GM12878 (cell line): ENCODE results near the gene HMGN3. TPM values are rescaled to one million over a fixed set of nuclear protein-coding genes. Genes with fewer than 3 reads are reported as not detected.

ENCODE experiments used
- ATAC-seq: fragments of 200-7000 bp; cut with Tn5 transposase; 3 replicates; pipeline ENCODE4 v1.9.1; 2020; ENCODE audit warnings: mild to moderate bottlenecking, moderate library complexity
- BruUV-seq: library from RNA; stranded (reverse); fragments of 400-500 nt; replicated peaks from 2 replicates; lab custom pipeline; 2021; lab: Mats Ljungman, UMichigan
- CTCF ChIA-PET: fragments of 300-600 bp; sonication (Branson Sonifier 250); formaldehyde crosslinking; extraction: SDS; loops from one replicate; lab custom pipeline; 2021; ENCODE audit warnings: inconsistent platforms; lab: Yijun Ruan, JAX
- POLR2A ChIA-PET: fragments of 350-600 bp; formaldehyde crosslinking; extraction: SDS; loops from one replicate; lab custom pipeline; 2021; ENCODE audit warnings: inconsistent platforms; lab: Charles Lee
- RAD21 ChIA-PET: fragments of 300-600 bp; sonication (Branson Sonifier 250); formaldehyde crosslinking; loops from one replicate; lab custom pipeline; 2023; ENCODE audit warnings: antibody characterized with exemption; ENCODE audit not compliant: unreplicated experiment; lab: Charles Lee
- SMC1A ChIA-PET: fragments of 300-600 bp; sonication (Branson Sonifier 250); formaldehyde crosslinking; loops from one replicate; lab custom pipeline; 2023; ENCODE audit not compliant: unreplicated experiment, uncharacterized antibody; lab: Charles Lee
- DNase-seq: peaks from one replicate; pipeline ENCODE4 v3.0.0-alpha.2; 2011; ENCODE audit warnings: low read depth, low spot score
- FAIRE-seq: peaks from 3 replicates; lab custom pipeline; 2011; peaks lifted over from hg19 to GRCh38; lab: Jason Lieb, UNC
- H2AFZ ChIP-seq: 2 replicates; pipeline ENCODE4 v1.6.0; 2011; ENCODE audit warnings: low read depth, low read length, control low read depth; ENCODE audit not compliant: control insufficient read depth
- H3K27ac ChIP-seq: 2 replicates; pipeline ENCODE4 v1.5.1; 2011; ENCODE audit warnings: control low read depth; ENCODE audit not compliant: control insufficient read depth, insufficient read depth
- H3K27me3 ChIP-seq, 2 experiments: replicated peaks in 1 of 2; 2 replicates each; pipeline versions ENCODE4 v1.6.0 to v1.6.1; 2011; ENCODE audit warnings: low read length in 1 of 2; ENCODE audit not compliant: control insufficient read depth in 2 of 2, insufficient read depth in 2 of 2
- H3K36me3 ChIP-seq, 2 experiments: 2 replicates each; pipeline ENCODE4 v1.5.1; 2011; ENCODE audit warnings: low read length in 1 of 2; ENCODE audit not compliant: control insufficient read depth in 2 of 2, insufficient read depth in 2 of 2
- H3K4me1 ChIP-seq: 2 replicates; pipeline ENCODE4 v1.6.1; 2011; ENCODE audit warnings: mild to moderate bottlenecking, low read length, moderate library complexity, mixed read lengths; ENCODE audit not compliant: control insufficient read depth, insufficient read depth
- H3K4me2 ChIP-seq: 2 replicates; pipeline ENCODE4 v1.6.0; 2011; ENCODE audit warnings: control low read depth; ENCODE audit not compliant: control insufficient read depth, insufficient read depth
- H3K4me3 ChIP-seq: fragments of 200-600 bp; sonication (generic); 2 replicates; pipeline ENCODE4 v1.5.1; 2016
- H3K79me2 ChIP-seq: 2 replicates; pipeline ENCODE4 v1.6.0; 2011; ENCODE audit warnings: low read length; ENCODE audit not compliant: control insufficient read depth, insufficient read depth
- H3K9ac ChIP-seq: 2 replicates; pipeline ENCODE4 v1.8.0; 2011; ENCODE audit warnings: low read length, control low read depth, mixed read lengths; ENCODE audit not compliant: control insufficient read depth, insufficient read depth
- H3K9me3 ChIP-seq: replicated peaks from 3 replicates; pipeline ENCODE4 v1.5.1; 2011; ENCODE audit warnings: mild to moderate bottlenecking, low read length; ENCODE audit not compliant: control insufficient read depth, insufficient read depth
- H4K20me1 ChIP-seq: 2 replicates; pipeline ENCODE4 v1.6.0; 2011; ENCODE audit not compliant: control insufficient read depth, insufficient read depth
- FOXK2 ChIP-seq: fragments of 450-650 bp; IDR thresholded peaks from 2 replicates; pipeline ENCODE4 v1.6.1; 2017; ENCODE audit warnings: mild to moderate bottlenecking, moderate library complexity
- PAX5 ChIP-seq: IDR thresholded peaks from 2 replicates; pipeline ENCODE4 v1.6.1; 2011; ENCODE audit warnings: low read depth, low read length, borderline replicate concordance
- RBBP5 ChIP-seq: fragments of 200-600 bp; sonication (generic); conservative IDR thresholded peaks from 2 replicates; pipeline ENCODE4 v1.6.1; 2016
- SIX5 ChIP-seq: IDR thresholded peaks from 2 replicates; pipeline ENCODE4 v1.6.1; 2011; ENCODE audit warnings: mild to moderate bottlenecking, low read depth, low read length, moderate library complexity; ENCODE audit not compliant: severe bottlenecking
- SMAD5 ChIP-seq: IDR thresholded peaks from 2 replicates; pipeline ENCODE4 v1.6.1; 2016; ENCODE audit warnings: antibody characterized with exemption, low read depth
- TBL1XR1 ChIP-seq: IDR thresholded peaks from 2 replicates; pipeline ENCODE4 v1.6.1; 2012; ENCODE audit warnings: low read depth, low read length, improper control_type of control experiment
- ZNF24 ChIP-seq: fragments of 450-650 bp; IDR thresholded peaks from 2 replicates; pipeline ENCODE4 v1.6.1; 2017; ENCODE audit warnings: antibody characterized with exemption, mild to moderate bottlenecking
- WGBS: methylation state at CpG from one replicate; pipeline ENCODE4 v1.1.6; 2016; ENCODE audit warnings: low lambda C conversion rate; ENCODE audit not compliant: insufficient replicate concordance, insufficient coverage; ENCODE audit errors: missing lambda C conversion rate; 5-methylcytosine and 5-hydroxymethylcytosine counted together
- in situ Hi-C: fragments of 300-500 bp; cut with MboI; formaldehyde crosslinking; loops from 9 replicates; pipeline ENCODE4 v1.14.3; 2018; ENCODE audit warnings: mixed read lengths
- intact Hi-C: fragments of 100-400 bp; cut with micrococcal nuclease; formaldehyde crosslinking; loops from one replicate; pipeline ENCODE4 v1.14.2; 2022; ENCODE audit not compliant: unreplicated experiment
- polyA plus RNA-seq, 11 experiments: library from polyadenylated mRNA; depleted of rRNA in 4 of 11; unstranded in 6 of 11; stranded (reverse) in 5 of 11; fragments of >200 nt; fragmentation: Nextera tagmentation in 4 of 11; fragmentation: Illumina TruSeq in 1 of 11; extraction: Ambion mirVana in 4 of 11; extraction: Trizol in 1 of 11; gene quantifications; 1 replicate in 1 of 11; 2 replicates in 10 of 11; pipeline versions ENCODE4 v1.2.1 to v1.2.3, GENCODE V29; 2011 to 2016; ENCODE audit warnings: inconsistent platforms in 2 of 11, missing spikeins in 2 of 11, low read depth in 1 of 11
- total RNA-seq, 4 experiments: library from RNA; depleted of rRNA in 3 of 4; stranded (reverse); fragments of >200 nt in 3 of 4; fragmentation: Illumina TruSeq in 1 of 4; extraction: Trizol in 1 of 4; gene quantifications; 2 replicates each; pipeline versions ENCODE4 v1.2.1 to v1.2.3, GENCODE V29; 2013 to 2021
- TF ChIP-seq, protein P1 (sequence below): IDR thresholded peaks from 2 replicates; pipeline ENCODE4 v1.6.1; 2012; ENCODE audit warnings: low read length, inconsistent platforms
- TF ChIP-seq, protein P2 (sequence below): fragments of 150-350 bp; IDR thresholded peaks from 2 replicates; pipeline ENCODE4 v1.6.1; 2014; ENCODE audit warnings: mild to moderate bottlenecking, low read depth, low read length
- TF ChIP-seq, protein P3 (sequence below): IDR thresholded peaks from 2 replicates; pipeline ENCODE4 v1.6.1; 2011; ENCODE audit warnings: mild to moderate bottlenecking, low read depth, low read length, moderate library complexity; ENCODE audit not compliant: insufficient replicate concordance
- TF ChIP-seq, protein P4 (sequence below): IDR thresholded peaks from 2 replicates; pipeline ENCODE4 v1.6.1; 2011; ENCODE audit warnings: borderline replicate concordance, low read depth, mild to moderate bottlenecking, moderate library complexity, mixed read lengths, low read length; ENCODE audit not compliant: insufficient read depth; ENCODE audit errors: extremely low read length
- TF ChIP-seq, protein P5 (sequence below): fragments of 450-650 bp; IDR thresholded peaks from 2 replicates; pipeline ENCODE4 v1.6.1; 2017; ENCODE audit warnings: mild to moderate bottlenecking

The HMGN3 gene
- total and polyA plus RNA-seq, 10 of the 15 experiments (the other 5 are each of a cell fraction or from before 2014, with no cell fraction given) = 115 to 496 (median 262) TPM

DNA sequence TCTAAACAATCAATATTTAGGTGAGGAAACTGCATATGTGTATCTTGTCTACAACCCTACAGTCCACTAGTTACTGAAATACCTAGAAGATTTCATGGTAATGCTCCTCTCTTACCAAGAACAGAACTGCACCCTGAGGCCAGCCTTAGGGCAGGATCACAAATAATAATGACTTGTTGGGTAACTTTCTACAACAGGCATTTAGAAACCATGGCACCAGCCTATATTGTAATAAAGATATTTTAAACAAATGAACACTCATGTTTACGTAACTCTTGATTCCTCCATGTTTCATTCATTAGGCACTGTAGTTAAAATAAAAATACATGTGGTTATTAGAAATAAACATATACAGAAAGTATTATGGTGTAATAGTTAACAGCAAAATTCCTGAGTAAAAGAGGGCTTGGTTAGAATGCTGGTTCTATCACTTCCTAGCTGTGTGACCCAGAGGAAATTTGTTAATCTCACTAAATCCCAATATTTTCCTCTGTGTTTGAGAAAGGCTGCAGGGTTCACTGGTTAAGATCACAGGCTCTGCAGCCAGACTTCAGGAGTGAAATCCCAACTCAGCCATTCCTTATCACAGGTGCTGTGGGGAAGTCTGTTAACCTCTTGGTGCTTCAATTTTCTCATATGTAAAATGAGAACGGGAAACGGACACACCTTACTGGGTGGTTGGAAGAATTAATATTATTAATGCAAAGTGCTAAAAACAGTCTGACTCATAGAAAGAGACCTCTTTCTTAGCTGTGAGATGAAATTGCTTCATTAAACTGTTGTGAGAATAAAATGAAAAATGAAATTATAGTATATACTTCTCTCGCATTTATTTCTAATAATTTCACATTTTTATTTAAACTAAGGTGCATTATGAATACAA lies 8.5 kb downstream of the HMGN3 start (continued):
- TF ChIP-seq SIX5 (no peak), SMAD5 (no peak), RBBP5 (no peak), FOXK2 (no peak), TBL1XR1 (no peak)

DNA sequence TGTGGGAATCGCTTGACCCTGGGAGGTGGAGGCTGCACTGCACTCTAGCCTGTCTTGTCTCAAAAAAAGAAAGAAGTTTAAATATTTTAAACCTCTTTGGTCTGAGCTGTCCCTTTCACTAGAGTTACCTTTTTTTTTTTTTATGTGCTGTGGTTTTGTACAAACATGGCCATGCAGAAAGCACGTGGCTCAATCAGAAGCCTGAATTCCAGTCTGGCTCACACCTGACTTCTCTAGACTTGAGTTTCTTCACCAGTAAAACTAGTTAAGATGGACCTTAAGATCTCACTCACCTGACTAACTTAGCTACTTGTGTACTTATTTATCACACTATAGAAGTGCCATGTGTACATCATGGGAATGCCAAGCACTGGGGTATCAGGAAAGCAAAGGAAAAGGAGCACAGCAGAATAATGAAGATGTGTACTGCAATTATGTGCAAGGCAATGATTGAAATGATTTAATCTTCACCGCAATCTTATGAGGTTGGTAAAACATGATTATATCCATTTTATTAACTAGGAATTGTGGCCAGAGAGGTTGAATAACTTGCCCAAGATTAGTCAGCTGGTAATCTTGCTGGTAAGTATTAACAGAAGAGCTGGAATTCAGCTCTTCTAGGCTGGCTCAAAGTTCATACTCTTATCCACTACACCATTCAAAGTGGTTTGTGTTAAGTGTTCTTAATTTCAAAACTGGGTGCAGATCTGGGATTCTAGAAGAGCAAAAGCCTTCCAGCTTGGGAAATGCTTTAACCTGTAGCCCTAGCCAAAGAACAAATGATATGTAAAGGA lies 10.7 kb downstream of the HMGN3 start:
- Histone ChIP-seq H3K27ac (no peak overlapping the region), H2AFZ (no peak overlapping the region), H3K9ac (no peak overlapping the region), H3K36me3 (no peaks in the 10 kb centered on the region), H3K9me3 (peaks cover 3% of the 10 kb centered on the region; the same call in 2 of the 3 replicates), H3K79me2 (peaks cover 39% of the 10 kb centered on the region), H3K4me1 (no peaks in the 10 kb centered on the region), H4K20me1 (no peaks in the 10 kb centered on the region), H3K4me2 (no peak overlapping the region), H3K27me3 (no peaks in the 10 kb centered on the region), H3K4me3 (no peak overlapping the region)
- CTCF ChIA-PET = interaction anchor here (0.7 to 1.1 kb wide), 2 partner anchors 9 to 161 kb away, joined by 3 to 6 read pairs; no protein-coding TSS in a partner anchor
- POLR2A ChIA-PET = no interaction called here
- SMC1A ChIA-PET = interaction anchor here (0.7 to 2.3 kb wide), 3 partner anchors 10 to 146 kb away, joined by 3 to 7 read pairs (median 4); no protein-coding TSS in a partner anchor
- 99% methylated on average over 3 of the region's 3 CpGs for WGBS
- no peak for ATAC-seq
- FAIRE-seq = no peak
- intact Hi-C loops = no loop called here
- RAD21 ChIA-PET = interaction anchor here (0.7 kb wide), 1 partner anchor 13 kb away, joined by 3 read pairs; no protein-coding TSS in a partner anchor
- BruUV-seq = no TSS peak
- in situ Hi-C loops = no loop called here
- DNase-seq = no peak
- TF ChIP-seq, protein P1, sequence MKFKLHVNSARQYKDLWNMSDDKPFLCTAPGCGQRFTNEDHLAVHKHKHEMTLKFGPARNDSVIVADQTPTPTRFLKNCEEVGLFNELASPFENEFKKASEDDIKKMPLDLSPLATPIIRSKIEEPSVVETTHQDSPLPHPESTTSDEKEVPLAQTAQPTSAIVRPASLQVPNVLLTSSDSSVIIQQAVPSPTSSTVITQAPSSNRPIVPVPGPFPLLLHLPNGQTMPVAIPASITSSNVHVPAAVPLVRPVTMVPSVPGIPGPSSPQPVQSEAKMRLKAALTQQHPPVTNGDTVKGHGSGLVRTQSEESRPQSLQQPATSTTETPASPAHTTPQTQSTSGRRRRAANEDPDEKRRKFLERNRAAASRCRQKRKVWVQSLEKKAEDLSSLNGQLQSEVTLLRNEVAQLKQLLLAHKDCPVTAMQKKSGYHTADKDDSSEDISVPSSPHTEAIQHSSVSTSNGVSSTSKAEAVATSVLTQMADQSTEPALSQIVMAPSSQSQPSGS = no peak
- TF ChIP-seq, protein P2, sequence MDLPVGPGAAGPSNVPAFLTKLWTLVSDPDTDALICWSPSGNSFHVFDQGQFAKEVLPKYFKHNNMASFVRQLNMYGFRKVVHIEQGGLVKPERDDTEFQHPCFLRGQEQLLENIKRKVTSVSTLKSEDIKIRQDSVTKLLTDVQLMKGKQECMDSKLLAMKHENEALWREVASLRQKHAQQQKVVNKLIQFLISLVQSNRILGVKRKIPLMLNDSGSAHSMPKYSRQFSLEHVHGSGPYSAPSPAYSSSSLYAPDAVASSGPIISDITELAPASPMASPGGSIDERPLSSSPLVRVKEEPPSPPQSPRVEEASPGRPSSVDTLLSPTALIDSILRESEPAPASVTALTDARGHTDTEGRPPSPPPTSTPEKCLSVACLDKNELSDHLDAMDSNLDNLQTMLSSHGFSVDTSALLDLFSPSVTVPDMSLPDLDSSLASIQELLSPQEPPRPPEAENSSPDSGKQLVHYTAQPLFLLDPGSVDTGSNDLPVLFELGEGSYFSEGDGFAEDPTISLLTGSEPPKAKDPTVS = no peak
- TF ChIP-seq, protein P3, sequence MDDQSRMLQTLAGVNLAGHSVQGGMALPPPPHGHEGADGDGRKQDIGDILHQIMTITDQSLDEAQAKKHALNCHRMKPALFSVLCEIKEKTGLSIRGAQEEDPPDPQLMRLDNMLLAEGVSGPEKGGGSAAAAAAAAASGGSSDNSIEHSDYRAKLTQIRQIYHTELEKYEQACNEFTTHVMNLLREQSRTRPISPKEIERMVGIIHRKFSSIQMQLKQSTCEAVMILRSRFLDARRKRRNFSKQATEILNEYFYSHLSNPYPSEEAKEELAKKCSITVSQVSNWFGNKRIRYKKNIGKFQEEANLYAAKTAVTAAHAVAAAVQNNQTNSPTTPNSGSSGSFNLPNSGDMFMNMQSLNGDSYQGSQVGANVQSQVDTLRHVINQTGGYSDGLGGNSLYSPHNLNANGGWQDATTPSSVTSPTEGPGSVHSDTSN = no peak
- TF ChIP-seq ZNF24 = no peak
- TF ChIP-seq, protein P4, sequence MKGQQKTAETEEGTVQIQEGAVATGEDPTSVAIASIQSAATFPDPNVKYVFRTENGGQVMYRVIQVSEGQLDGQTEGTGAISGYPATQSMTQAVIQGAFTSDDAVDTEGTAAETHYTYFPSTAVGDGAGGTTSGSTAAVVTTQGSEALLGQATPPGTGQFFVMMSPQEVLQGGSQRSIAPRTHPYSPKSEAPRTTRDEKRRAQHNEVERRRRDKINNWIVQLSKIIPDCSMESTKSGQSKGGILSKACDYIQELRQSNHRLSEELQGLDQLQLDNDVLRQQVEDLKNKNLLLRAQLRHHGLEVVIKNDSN = no peak
- TF ChIP-seq, protein P5, sequence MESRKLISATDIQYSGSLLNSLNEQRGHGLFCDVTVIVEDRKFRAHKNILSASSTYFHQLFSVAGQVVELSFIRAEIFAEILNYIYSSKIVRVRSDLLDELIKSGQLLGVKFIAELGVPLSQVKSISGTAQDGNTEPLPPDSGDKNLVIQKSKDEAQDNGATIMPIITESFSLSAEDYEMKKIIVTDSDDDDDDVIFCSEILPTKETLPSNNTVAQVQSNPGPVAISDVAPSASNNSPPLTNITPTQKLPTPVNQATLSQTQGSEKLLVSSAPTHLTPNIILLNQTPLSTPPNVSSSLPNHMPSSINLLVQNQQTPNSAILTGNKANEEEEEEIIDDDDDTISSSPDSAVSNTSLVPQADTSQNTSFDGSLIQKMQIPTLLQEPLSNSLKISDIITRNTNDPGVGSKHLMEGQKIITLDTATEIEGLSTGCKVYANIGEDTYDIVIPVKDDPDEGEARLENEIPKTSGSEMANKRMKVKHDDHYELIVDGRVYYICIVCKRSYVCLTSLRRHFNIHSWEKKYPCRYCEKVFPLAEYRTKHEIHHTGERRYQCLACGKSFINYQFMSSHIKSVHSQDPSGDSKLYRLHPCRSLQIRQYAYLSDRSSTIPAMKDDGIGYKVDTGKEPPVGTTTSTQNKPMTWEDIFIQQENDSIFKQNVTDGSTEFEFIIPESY = no peak
- no peak for TF ChIP-seq PAX5
